Measurements from ENCODE around the gene MTARC2.

MTARC2 gene

GRCh38 chr1:220791956-220792355, 43.8 kb downstream of the MTARC2 start:
- TF ChIP-seq CTCF (IDR thresholded peaks at IDR 0.05; ENCODE audit: control insufficient read depth, extremely low read depth, insufficient read depth): no peak
- no peak overlapping the region for H3K4me3 ChIP-seq (ENCODE audit: low read depth, low read length)
- DNase-seq (ENCODE audit: low read depth): no peak

GRCh38 chr1:220796530-220796929, 48.4 kb downstream of the MTARC2 start:
- no peak overlapping the region for H3K4me3 ChIP-seq (ENCODE audit: low read depth, low read length)
- no peak for DNase-seq (ENCODE audit: low read depth)
- TF ChIP-seq CTCF (IDR thresholded peaks at IDR 0.05; ENCODE audit: control insufficient read depth, extremely low read depth, insufficient read depth): no peak

- no peak overlapping the region for H3K4me3 ChIP-seq (ENCODE audit: low read depth, low read length)
- no peak for DNase-seq (ENCODE audit: low read depth)
- TF ChIP-seq CTCF (IDR thresholded peaks at IDR 0.05; ENCODE audit: control insufficient read depth, extremely low read depth, insufficient read depth): no peak
Observed at GRCh38 chr1:220797044-220797443, 48.9 kb downstream of the MTARC2 start.

- no peak for TF ChIP-seq CTCF (IDR thresholded peaks at IDR 0.05; ENCODE audit: control insufficient read depth, extremely low read depth, insufficient read depth)
- no peak overlapping the region for H3K4me3 ChIP-seq (ENCODE audit: low read depth, low read length)
- no peak for DNase-seq (ENCODE audit: low read depth)
Observed at GRCh38 chr1:220797553-220797952, 49.4 kb downstream of the MTARC2 start.

GRCh38 chr1:220798338-220798737, 50.2 kb downstream of the MTARC2 start:
- DNase-seq (ENCODE audit: low read depth): no peak
- TF ChIP-seq CTCF (IDR thresholded peaks at IDR 0.05; ENCODE audit: control insufficient read depth, extremely low read depth, insufficient read depth): no peak
- H3K4me3 ChIP-seq (ENCODE audit: low read depth, low read length): no peak overlapping the region

GRCh38 chr1:220800262-220800661, 52.1 kb downstream of the MTARC2 start:
- no peak overlapping the region for H3K4me3 ChIP-seq (ENCODE audit: low read depth, low read length)
- DNase-seq (ENCODE audit: low read depth): no peak
- no peak for TF ChIP-seq CTCF (IDR thresholded peaks at IDR 0.05; ENCODE audit: control insufficient read depth, extremely low read depth, insufficient read depth)

GRCh38 chr1:220803401-220804201, 55.5 kb downstream of the MTARC2 start:
- no peak overlapping the region for H3K4me3 ChIP-seq (ENCODE audit: low read depth, low read length)
- no peak for DNase-seq (ENCODE audit: low read depth)
- peak; percentile 70 for TF ChIP-seq CTCF (IDR thresholded peaks at IDR 0.05; ENCODE audit: control insufficient read depth, extremely low read depth, insufficient read depth)

Data from LNCaP clone FGC (cell line).